Measurements from ENCODE around the gene ACER3.

DNA sequence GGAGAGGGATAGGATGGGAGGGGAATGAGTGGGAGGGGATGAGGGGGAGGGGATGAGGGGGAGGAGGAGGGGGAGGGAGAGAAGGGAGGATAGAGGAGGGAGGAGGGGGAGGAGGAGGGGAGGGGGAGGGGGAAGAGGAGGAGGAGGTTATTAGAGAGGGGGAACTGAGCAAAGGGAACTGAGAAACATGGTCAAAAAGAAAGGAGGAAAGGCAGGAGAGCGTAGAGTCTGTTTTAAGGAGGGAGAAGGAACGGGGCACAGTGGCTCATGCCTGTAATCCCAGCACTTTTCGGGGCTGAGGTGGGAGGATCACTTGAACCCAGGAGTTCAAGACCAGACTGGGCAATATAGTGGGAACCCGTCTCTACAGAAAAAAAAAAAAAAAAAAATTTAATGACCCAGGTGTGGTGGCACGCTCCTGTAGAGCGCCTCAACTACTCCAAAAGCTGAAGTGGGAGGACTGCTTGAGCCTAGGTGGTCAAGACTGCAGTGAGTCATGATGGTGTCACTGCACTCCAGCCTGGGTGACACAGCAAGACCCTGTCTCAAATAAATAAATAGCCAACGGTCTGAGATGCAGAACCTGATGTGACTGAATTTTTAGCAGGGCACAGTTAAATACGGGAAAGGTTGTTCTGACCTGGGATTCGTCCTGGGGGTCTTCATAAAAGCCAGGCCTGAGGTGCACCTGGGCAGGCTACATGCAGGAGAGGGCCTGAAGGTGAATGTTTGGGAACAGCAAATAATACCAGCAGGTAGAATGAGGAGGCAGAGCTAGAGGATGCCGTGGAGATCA, 177.5 kb downstream of the ACER3 start:
- TF ChIP-seq EZH2 (IDR thresholded peaks at IDR 0.05; ENCODE audit: borderline replicate concordance, insufficient read depth, low read depth, low read length, poor library complexity, severe bottlenecking) (no peak), CTCF (IDR thresholded peaks at IDR 0.05) (no peak)
